Fibroblast of pulmonary artery (primary cell): ENCODE measurements around the gene CCL4L2.
"Not testable (repeated sequence)": the region's sequence is repeated elsewhere in the genome, so short reads cannot be mapped to it uniquely, and the experiment has no call there.

Source experiments
- DNase-seq: peaks from one replicate; pipeline ENCODE4 v3.0.0-alpha.2; 2010; ENCODE audit warnings: low read depth
- H3K4me3 ChIP-seq: replicated peaks from 2 replicates; pipeline ENCODE4 v1.5.1; 2011; ENCODE audit warnings: low read depth, mild to moderate bottlenecking, control low read depth, low read length, moderate library complexity
- TF ChIP-seq, protein P1 (sequence below): IDR thresholded peaks from 2 replicates; pipeline ENCODE4 v1.5.1; 2011; ENCODE audit warnings: mild to moderate bottlenecking, control low read depth, low read length, inconsistent platforms; ENCODE audit errors: missing control alignments

CCL4L2 gene

GRCh38 chr17:36188891-36189306 is 22.0 kb upstream of the CCL4L2 start:
- DNase-seq, result no peak

GRCh38 chr17:36189993-36190392 is 20.9 kb upstream of the CCL4L2 start:
- DNase-seq, H3K4me3 ChIP-seq: not testable (repeated sequence)

More at GRCh38 chr17:36188891-36189306, 22.0 kb upstream of the CCL4L2 start:
- H3K4me3 ChIP-seq, result no peak overlapping the region
- TF ChIP-seq, protein P1, sequence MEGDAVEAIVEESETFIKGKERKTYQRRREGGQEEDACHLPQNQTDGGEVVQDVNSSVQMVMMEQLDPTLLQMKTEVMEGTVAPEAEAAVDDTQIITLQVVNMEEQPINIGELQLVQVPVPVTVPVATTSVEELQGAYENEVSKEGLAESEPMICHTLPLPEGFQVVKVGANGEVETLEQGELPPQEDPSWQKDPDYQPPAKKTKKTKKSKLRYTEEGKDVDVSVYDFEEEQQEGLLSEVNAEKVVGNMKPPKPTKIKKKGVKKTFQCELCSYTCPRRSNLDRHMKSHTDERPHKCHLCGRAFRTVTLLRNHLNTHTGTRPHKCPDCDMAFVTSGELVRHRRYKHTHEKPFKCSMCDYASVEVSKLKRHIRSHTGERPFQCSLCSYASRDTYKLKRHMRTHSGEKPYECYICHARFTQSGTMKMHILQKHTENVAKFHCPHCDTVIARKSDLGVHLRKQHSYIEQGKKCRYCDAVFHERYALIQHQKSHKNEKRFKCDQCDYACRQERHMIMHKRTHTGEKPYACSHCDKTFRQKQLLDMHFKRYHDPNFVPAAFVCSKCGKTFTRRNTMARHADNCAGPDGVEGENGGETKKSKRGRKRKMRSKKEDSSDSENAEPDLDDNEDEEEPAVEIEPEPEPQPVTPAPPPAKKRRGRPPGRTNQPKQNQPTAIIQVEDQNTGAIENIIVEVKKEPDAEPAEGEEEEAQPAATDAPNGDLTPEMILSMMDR, result no peak

DNA sequence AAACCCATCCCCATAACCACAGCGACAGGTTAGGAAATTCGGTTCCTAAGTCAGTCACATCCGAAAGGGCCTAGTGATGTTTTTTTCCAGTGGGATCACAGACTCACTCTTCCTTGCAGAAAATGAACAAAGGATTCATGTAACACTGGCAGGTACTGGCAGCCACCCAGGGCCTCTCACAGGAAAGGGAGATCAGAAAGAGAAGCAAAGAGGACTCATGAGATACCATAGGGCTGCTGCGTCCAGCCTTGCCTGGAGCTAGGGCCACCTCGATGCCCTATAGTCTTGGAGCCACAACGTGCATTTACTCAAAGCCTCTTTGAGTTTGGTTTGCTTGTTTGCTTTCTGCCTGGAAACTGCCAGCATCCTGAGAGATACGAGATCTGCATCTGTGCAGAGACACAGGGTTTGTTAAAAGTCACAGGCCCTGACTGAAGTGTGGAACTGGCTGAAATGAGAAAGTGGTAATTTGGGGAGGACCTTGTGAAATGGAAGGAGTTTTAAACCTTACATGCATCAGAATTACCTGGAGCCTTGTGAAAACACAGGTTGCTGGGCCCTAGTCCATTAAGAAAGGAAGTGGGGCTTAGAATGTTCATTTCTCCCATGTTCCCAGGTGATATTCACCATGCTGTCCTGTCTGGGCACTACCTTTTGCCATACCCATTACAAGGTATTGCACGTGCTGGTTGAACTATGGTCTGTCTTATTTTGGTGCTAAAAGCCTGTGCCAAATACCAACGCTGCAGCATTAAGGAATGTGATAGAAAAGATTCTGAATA is 20.1 kb upstream of the CCL4L2 start:
- not testable (repeated sequence) for H3K4me3 ChIP-seq, DNase-seq

- TF ChIP-seq, protein P1, result no peak
Measured at GRCh38 chr17:36193216-36193775, 17.6 kb upstream of the CCL4L2 start.

DNA sequence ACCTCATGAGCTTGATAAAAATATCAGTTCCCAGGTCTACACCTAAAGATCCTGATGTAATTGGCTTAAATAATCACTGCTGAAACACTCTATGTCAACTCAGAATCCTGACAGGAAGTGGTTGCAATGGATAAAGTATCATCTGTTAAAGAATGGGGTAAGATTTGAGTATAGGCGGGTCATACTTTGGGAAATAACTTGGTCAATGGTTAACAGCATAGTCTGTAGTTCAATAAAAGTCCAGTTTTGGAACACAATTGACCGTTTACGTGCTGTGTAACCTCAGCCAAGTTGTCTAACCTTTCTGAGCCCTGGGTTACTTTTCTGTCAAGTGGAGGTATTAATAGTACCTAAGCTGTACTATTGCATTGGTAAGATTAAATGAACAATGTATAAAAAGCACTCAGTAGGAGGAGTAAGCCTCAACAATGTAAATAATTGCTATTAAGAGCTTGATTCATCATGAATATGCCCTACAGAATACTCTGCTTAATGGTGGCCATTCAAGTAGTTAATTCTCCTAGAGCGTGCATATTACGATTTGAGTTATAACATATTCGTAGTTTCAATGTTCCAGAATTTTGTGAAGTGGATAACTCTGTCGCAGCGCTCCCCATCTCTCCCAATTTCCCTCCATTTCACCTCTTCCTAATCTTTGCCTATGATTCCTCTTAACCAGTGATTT is 16.6 kb upstream of the CCL4L2 start:
- not testable (repeated sequence) for H3K4me3 ChIP-seq, DNase-seq

More at GRCh38 chr17:36193216-36193775, 17.6 kb upstream of the CCL4L2 start:
- no peak for DNase-seq
- no peak overlapping the region for H3K4me3 ChIP-seq

DNA sequence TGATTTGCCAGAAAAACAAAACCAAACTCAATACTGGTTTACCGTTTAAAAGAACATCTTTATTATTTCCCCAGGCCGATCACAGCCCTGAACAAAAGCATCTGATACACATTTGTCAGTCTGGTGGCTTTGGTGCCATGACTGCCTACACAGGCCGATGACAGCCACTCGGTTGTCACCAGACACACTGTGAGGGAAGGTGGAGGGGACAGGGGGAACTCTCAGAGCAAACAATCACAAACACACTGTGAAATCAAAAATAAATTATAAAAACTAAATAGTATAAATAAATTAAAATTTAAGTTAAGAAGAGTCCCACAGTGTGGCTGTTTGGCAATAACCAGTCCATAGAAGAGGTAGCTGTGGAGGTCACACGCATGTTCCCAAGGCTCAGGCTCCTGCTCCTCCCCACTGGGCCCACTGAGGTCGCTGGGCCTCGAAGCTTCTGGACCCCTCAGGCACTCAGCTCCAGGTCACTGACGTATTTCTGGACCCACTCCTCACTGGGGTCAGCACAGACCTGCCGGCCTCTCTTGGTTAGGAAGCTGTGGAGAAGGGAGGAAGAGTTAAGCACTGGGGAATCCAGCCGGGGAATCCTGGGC is 15.9 kb upstream of the CCL4L2 start:
- DNase-seq, H3K4me3 ChIP-seq: not testable (repeated sequence)

DNA sequence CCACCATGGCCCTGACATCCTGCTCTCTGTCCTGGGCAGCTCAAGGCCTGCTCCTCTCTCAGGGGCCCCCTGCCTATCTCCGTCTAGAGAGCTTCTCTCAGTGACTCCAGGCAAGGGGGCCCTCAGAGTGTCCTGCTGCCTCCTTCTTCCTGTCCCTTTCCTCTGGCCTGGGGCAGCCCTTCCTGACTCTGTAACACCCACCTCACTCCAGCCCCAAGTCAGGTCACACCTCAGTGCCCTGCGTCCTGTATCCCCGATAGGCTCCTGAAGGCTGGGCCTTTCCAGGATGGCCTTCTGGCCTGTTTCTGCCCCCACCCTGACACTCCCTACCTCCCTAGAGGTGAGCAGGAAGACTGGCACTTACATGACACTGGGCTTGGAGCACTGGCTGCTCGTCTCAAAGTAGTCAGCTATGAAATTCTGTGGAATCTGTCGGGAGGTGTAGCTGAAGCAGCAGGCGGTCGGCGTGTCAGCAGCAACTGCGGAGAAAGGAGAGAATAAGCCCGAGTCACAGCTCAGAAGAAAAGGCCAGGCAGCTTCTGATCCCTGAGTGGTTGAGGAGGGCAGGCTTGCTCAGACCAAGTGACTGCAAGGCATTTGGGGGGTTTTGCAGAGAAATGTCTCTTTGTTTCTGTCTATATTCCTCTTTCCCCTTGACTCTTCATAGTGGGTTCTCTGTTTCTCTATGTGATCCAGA is 15.3 kb upstream of the CCL4L2 start:
- no peak for DNase-seq
- TF ChIP-seq, protein P1, result no peak
- H3K4me3 ChIP-seq, result no peak overlapping the region

GRCh38 chr17:36196131-36196486 is 14.8 kb upstream of the CCL4L2 start:
- TF ChIP-seq, protein P1, result no peak
- DNase-seq, result no peak
- no peak overlapping the region for H3K4me3 ChIP-seq
